Pancreas (tissue), 10 donors: ENCODE results near the gene FAM168A. TPM values are rescaled to one million over a fixed set of nuclear protein-coding genes. Genes with fewer than 3 reads are reported as not detected.
"Not testable (repeated sequence)": the region's sequence is repeated elsewhere in the genome, so short reads cannot be mapped to it uniquely, and the experiment has no call there.

Source experiments
- ATAC-seq, 4 donors: fragments of 200-7000 bp; cut with Tn5 transposase; one replicate each; pipeline versions ENCODE4 v1.8.0 to v1.9.1; 2020; ENCODE audit warnings: mild to moderate bottlenecking in 4 of 4, moderate library complexity in 4 of 4
- DNase-seq, 6 donors: peaks; one replicate each; pipeline ENCODE4 v3.0.0-alpha.2; 2020
- FAIRE-seq: peaks from 2 replicates; lab custom pipeline; 2012; peaks lifted over from hg19 to GRCh38; lab: Jason Lieb, UNC
- H3K27ac ChIP-seq, 4 donors: fragments of 200-600 bp; sonication (generic); 1 replicate in 3 of 4; 2 replicates in 1 of 4; pipeline versions ENCODE4 v1.5.0 to v1.8.0; 2020
- H3K27me3 ChIP-seq, 4 donors: fragments of 200-600 bp; one replicate each; pipeline ENCODE4 v1.8.0; 2021
- H3K36me3 ChIP-seq, 3 donors: fragments of 200-600 bp; sonication (generic) in 1 of 3; one replicate each; pipeline versions ENCODE4 v1.5.0 to v1.8.0; 2020 to 2021
- H3K4me1 ChIP-seq, 3 donors: fragments of 200-600 bp; one replicate each; pipeline ENCODE4 v1.8.0; 2021
- H3K4me3 ChIP-seq, 4 donors: fragments of 200-600 bp; sonication (generic) in 2 of 4; one replicate each; pipeline versions ENCODE4 v1.5.0 to v1.8.0; 2020 to 2021
- H3K9me3 ChIP-seq, 4 donors: fragments of 200-600 bp; one replicate each; pipeline ENCODE4 v1.8.0; 2021
- WGBS, 2 donors: extraction: QIAGEN DNeasy Blood & Tissue Kit; methylation state at CpG; one replicate each; pipeline ENCODE4 v1.1.7; 2013; 5-methylcytosine and 5-hydroxymethylcytosine counted together
- intact Hi-C, 3 donors: fragments of 100-400 bp; cut with DNase I; formaldehyde crosslinking; loops; one replicate each; pipeline versions ENCODE4 v1.11.1 to v1.14.2; 2022
- polyA plus RNA-seq, 2 donors: library from polyadenylated mRNA; stranded (reverse); fragments of 200-250 nt; gene quantifications; one replicate each; pipeline ENCODE4 v1.2.3, GENCODE V29; 2013
- total RNA-seq, 6 donors: library from RNA; stranded (reverse); fragmentation: NEBNext Ultra II Directional in 4 of 6; extraction: Animal tissue kit (Norgen Biotek cat#: 25700) in 4 of 6; gene quantifications; one replicate each; pipeline versions ENCODE4 v1.2.1 to v1.2.4, GENCODE V29; 2021 to 2023
- TF ChIP-seq, protein P1 (sequence below), 4 donors: fragments of 200-600 bp; sonication (generic) in 3 of 4; IDR thresholded peaks; one replicate each; pipeline versions ENCODE4 v1.5.0 to v1.8.0; 2021; ENCODE audit warnings: antibody characterized with exemption in 4 of 4
- donor health status: healthy with polysubstance abuse.
- donor health status: DM: no; HTN: no; CAD: no; lungs with moderate emphysema.
- donor health status: DM: no; HTN: no; CAD: no.
- donor health status: control.
- donor health status: control.
- donor health status: Bipolar disorder and iron deficiency.
- donor health status: DM: yes; HTN: yes; CAD: no.
- donor health status: DM: no; HTN: no; CAD: no.
- donor health status: DM: no; HTN: no; CAD: no.
- donor health status: DM: yes; HTN: yes; CAD: no.

The FAM168A gene
- total and polyA plus RNA-seq, 8 donors: 4.9 to 22.5 (median 13.4) TPM

DNA sequence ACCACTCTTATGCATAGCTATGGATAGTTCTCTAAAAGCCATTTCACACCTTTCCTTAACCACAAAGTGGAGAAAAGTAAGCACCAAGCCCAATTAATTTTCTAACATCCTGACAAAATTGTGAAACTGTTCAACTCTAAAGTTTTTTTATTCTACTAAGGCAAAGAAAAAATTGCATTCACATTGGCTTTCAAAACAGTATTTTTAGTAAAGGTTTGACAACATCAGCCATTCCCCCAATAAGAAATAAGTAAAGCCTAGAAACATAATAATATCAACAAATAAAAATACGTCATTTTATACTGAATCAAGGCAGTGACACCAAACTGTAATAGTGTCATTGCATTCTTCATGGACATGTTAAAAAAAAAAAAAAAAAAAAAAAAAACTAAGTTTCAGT, 11.1 kb downstream of the FAM168A start:
- no peaks in the 10 kb centered on the region for H3K27me3 ChIP-seq
- no peak overlapping the region for H3K4me3 ChIP-seq
- 90 to 97% methylated on average over 1 of the region's 1 CpG for WGBS, 2 donors
- no peak overlapping the region for H3K27ac ChIP-seq
- FAIRE-seq (no peak), DNase-seq (no peak), ATAC-seq (no peak)
- no peaks in the 10 kb centered on the region for H3K36me3 ChIP-seq
- H3K9me3 ChIP-seq: no peaks in the 10 kb centered on the region
- intact Hi-C loops: no loop called here
- TF ChIP-seq, protein P1, sequence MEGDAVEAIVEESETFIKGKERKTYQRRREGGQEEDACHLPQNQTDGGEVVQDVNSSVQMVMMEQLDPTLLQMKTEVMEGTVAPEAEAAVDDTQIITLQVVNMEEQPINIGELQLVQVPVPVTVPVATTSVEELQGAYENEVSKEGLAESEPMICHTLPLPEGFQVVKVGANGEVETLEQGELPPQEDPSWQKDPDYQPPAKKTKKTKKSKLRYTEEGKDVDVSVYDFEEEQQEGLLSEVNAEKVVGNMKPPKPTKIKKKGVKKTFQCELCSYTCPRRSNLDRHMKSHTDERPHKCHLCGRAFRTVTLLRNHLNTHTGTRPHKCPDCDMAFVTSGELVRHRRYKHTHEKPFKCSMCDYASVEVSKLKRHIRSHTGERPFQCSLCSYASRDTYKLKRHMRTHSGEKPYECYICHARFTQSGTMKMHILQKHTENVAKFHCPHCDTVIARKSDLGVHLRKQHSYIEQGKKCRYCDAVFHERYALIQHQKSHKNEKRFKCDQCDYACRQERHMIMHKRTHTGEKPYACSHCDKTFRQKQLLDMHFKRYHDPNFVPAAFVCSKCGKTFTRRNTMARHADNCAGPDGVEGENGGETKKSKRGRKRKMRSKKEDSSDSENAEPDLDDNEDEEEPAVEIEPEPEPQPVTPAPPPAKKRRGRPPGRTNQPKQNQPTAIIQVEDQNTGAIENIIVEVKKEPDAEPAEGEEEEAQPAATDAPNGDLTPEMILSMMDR (IDR thresholded peaks at IDR 0.05): no peak
- H3K4me1 ChIP-seq: no peaks in the 10 kb centered on the region

DNA sequence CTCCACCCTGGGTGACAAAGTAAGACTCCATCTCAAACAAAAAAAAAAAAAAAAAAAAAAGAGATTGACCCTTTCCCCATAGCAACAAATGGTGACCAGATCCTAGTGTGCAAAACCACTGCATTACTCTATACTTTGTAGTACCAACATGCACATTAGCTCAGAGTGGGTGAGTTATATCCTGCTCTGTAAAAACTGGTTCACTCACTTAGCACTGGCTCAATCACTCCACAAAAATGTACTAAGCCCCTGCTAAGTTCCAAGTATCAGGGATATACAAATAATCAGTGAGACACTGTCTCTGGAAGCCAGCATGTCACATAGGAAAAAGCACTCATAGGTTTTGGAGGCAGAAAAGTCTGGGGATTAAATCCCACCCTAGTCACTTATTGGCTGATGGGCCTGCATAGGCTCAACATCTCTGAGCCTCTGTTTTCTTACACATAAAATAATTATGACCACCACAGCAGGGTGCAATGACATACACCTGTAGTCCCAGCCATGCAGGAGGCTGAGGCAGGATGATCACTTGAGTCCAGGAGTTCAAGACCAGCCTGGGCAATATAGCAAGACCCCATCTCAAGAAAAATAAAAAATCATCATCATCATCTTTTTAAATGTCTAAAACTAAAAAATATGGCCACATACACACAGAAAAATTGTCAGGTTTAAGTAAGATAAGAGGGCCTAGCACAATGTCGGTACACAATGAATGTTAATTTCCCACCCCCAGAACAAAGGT, 11.9 kb downstream of the FAM168A start:
- intact Hi-C loops: no loop called here
- H3K27me3 ChIP-seq: no peaks in the 10 kb centered on the region
- DNase-seq (no peak), ATAC-seq (no peak), FAIRE-seq (no peak)
- no peaks in the 10 kb centered on the region for H3K9me3 ChIP-seq
- H3K4me3 ChIP-seq: no peak overlapping the region
- no peaks in the 10 kb centered on the region for H3K4me1 ChIP-seq
- WGBS, 2 donors: 93 to 96% methylated on average over 1 of the region's 1 CpG
- no peak overlapping the region for H3K27ac ChIP-seq
- H3K36me3 ChIP-seq: no peaks in the 10 kb centered on the region
- TF ChIP-seq, protein P1 (IDR thresholded peaks at IDR 0.05): no peak

DNA sequence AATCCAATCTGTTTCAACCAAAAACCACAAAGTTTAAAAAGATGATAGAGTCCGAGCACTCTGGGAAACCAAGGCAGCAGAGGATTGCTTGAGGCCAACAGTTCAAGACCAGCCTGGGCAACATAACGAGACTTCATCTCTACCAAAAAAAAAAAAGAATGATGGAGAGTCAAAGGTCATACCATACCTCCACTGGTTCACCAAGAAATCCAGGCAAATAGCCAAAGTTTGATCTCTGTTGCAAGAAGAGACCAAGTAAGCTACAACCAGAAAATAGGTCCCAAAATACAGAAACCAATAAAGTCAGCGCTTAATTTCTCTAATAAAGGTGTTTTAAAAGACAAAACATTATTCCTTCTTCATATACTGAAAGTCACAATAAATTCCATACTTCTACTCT, 13.1 kb downstream of the FAM168A start:
- Histone ChIP-seq H3K4me1 (no peaks in the 10 kb centered on the region), H3K36me3 (no peaks in the 10 kb centered on the region), H3K27me3 (no peaks in the 10 kb centered on the region), H3K9me3 (no peaks in the 10 kb centered on the region), H3K4me3 (no peak overlapping the region), H3K27ac (no peak overlapping the region)
- DNase-seq: no peak
- intact Hi-C loops: no loop called here
- TF ChIP-seq, protein P1 (IDR thresholded peaks at IDR 0.05): no peak
- no peak for FAIRE-seq
- WGBS, 2 donors: 92 to 94% methylated on average over 3 of the region's 3 CpGs
- no peak for ATAC-seq

DNA sequence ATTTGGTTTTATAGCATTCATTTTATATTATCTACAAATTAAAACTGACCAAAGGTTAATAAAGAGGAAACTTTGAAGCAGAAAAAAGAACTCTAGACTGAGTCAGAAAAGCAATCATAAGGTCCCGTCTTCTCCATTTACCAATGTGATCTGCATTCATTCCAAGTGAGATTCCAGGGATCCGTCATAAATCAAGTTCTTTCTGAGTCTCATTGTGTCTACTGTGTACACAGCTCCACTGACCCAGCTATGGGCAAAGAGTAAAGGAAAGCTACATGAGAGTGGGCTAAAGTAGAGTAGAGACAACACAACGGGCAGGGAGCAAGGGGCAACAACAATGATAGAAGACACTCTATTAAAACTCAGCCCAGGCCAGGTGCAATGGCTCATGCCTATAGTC, 15.3 kb downstream of the FAM168A start:
- intact Hi-C loops: no loop called here
- H3K4me3 ChIP-seq: no peak overlapping the region
- no peak for DNase-seq
- H3K36me3 ChIP-seq: no peaks in the 10 kb centered on the region
- no peaks in the 10 kb centered on the region for H3K27me3 ChIP-seq
- no peak overlapping the region for H3K27ac ChIP-seq
- TF ChIP-seq, protein P1 (IDR thresholded peaks at IDR 0.05): no peak
- H3K9me3 ChIP-seq: no peaks in the 10 kb centered on the region
- ATAC-seq: no peak
- FAIRE-seq: no peak
- no peaks in the 10 kb centered on the region for H3K4me1 ChIP-seq
- WGBS, 2 donors: 91 to 92% methylated on average over 3 of the region's 3 CpGs

DNA sequence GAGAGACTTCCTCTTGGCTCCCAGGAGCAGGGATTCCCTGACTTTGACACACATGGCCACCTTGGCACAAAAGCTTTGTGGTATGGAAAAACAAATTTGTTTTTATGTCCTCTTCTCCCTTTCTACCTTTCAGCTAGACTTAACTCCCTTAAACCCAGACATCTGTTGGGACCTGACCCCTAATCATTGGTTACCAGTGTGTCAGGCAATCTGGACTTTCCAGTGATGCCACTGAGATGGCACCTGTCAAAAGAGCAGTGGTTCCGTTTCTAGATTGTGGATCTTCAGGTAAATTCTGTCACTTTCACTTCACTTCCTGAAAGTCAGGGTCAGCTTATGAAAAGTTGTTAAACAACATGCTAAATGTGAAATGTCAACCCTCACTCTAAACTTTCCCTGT, 17.2 kb downstream of the FAM168A start:
- intact Hi-C loops, H3K36me3 ChIP-seq, DNase-seq, H3K4me3 ChIP-seq, FAIRE-seq, H3K4me1 ChIP-seq, H3K9me3 ChIP-seq, H3K27ac ChIP-seq, H3K27me3 ChIP-seq, ATAC-seq: not testable (repeated sequence)
- WGBS, 2 donors: 50 to 71% methylated on average over 1 of the region's 1 CpG
